HepG2 (cell line): ENCODE data around the gene UPK1A. TPM values are rescaled to one million over a fixed set of nuclear protein-coding genes. Genes with fewer than 3 reads are reported as not detected.

Experiments used
- ATAC-seq: fragments of 200-7000 bp; cut with Tn5 transposase; 3 replicates; pipeline ENCODE4 v1.9.1; 2020; ENCODE audit warnings: mild to moderate bottlenecking, moderate library complexity
- BruUV-seq: library from RNA; stranded (reverse); fragments of 400-500 nt; replicated peaks from 2 replicates; lab custom pipeline; 2021; lab: Mats Ljungman, UMichigan
- CTCF ChIA-PET: fragments of 300-600 bp; formaldehyde crosslinking; extraction: SDS; loops from one replicate; lab custom pipeline; 2021; ENCODE audit warnings: low total read pairs, inconsistent platforms, low intra/inter-chr PET ratio; lab: Yijun Ruan, JAX
- POLR2A ChIA-PET: fragments of 350-600 bp; sonication (Branson Sonifier 250); formaldehyde crosslinking; loops from one replicate; lab custom pipeline; 2020; ENCODE audit warnings: antibody characterized with exemption, inconsistent platforms; lab: Yijun Ruan, JAX
- DNase-seq: peaks from one replicate; pipeline ENCODE4 v3.0.0-alpha.2; 2015; ENCODE audit warnings: low spot score
- FAIRE-seq: peaks from 3 replicates; lab custom pipeline; 2011; peaks lifted over from hg19 to GRCh38; lab: Jason Lieb, UNC
- H2AFZ ChIP-seq: one replicate; pipeline ENCODE4 v1.6.1; 2011; ENCODE audit warnings: low read length, inconsistent platforms
- H3K27ac ChIP-seq: fragments of 300-600 bp; 3 replicates; pipeline ENCODE4 v1.8.0; 2011; ENCODE audit warnings: mixed run types, mild to moderate bottlenecking, mixed read lengths, low read length, inconsistent platforms; ENCODE audit not compliant: insufficient read depth; ENCODE audit errors: extremely low read length
- H3K27me3 ChIP-seq, 2 experiments: fragments of 200-600 bp in 1 of 2; 2 replicates in 1 of 2; 3 replicates in 1 of 2; pipeline versions ENCODE4 v1.6.0 to v1.8.0; 2011; ENCODE audit warnings: low read length in 2 of 2, mild to moderate bottlenecking in 2 of 2, moderate library complexity in 2 of 2, inconsistent platforms in 1 of 2; ENCODE audit not compliant: insufficient read depth in 2 of 2, control insufficient read depth in 1 of 2
- H3K36me3 ChIP-seq, 2 experiments: fragments of 200-600 bp in 1 of 2; replicated peaks in 1 of 2; 2 replicates in 1 of 2; 3 replicates in 1 of 2; pipeline versions ENCODE4 v1.5.1 to v1.8.0; 2011; ENCODE audit warnings: low read length in 2 of 2, inconsistent platforms in 1 of 2; ENCODE audit not compliant: insufficient read depth in 2 of 2, control insufficient read depth in 1 of 2
- H3K4me1 ChIP-seq: 2 replicates; pipeline ENCODE4 v1.5.1; 2012; ENCODE audit warnings: low read length, inconsistent platforms; ENCODE audit not compliant: insufficient read depth
- H3K4me2 ChIP-seq: 2 replicates; pipeline ENCODE4 v1.6.0; 2011; ENCODE audit warnings: low read depth, low read length, inconsistent platforms
- H3K4me3 ChIP-seq, 3 experiments: fragments of 200-600 bp in 1 of 3; sonication (generic), shearing (Covaris generic) in 1 of 3; replicated peaks in 1 of 3; 2 replicates each; pipeline ENCODE4 v1.5.1; 2011 to 2016; ENCODE audit warnings: low read length in 3 of 3, inconsistent platforms in 2 of 3, low read depth in 2 of 3, mild to moderate bottlenecking in 2 of 3, control low read depth in 1 of 3, mixed read lengths in 1 of 3; ENCODE audit not compliant: insufficient read depth in 1 of 3
- H3K79me2 ChIP-seq: one replicate; pipeline ENCODE4 v1.6.1; 2011; ENCODE audit warnings: low read length, inconsistent platforms; ENCODE audit not compliant: insufficient read depth
- H3K9ac ChIP-seq: 2 replicates; pipeline ENCODE4 v1.6.0; 2011; ENCODE audit warnings: mild to moderate bottlenecking, low read depth, low read length, inconsistent platforms; ENCODE audit not compliant: insufficient read depth
- H3K9me3 ChIP-seq: 2 replicates; pipeline ENCODE4 v1.5.1; 2012; ENCODE audit warnings: mild to moderate bottlenecking, low read length
- H4K20me1 ChIP-seq: 2 replicates; pipeline ENCODE4 v1.6.0; 2011; ENCODE audit warnings: inconsistent platforms, mild to moderate bottlenecking, low read length, moderate library complexity; ENCODE audit not compliant: insufficient read depth
- ARNT2 ChIP-seq: sonication (generic); formaldehyde crosslinking; IDR thresholded peaks from 2 replicates; pipeline ENCODE4 v1.8.0; 2022; ENCODE audit warnings: mild to moderate bottlenecking, low read depth, missing genetic modification reagents, moderate library complexity
- BORCS8-MEF2B ChIP-seq: sonication (generic); formaldehyde crosslinking; IDR thresholded peaks from 2 replicates; pipeline ENCODE4 v1.8.0; 2022; ENCODE audit warnings: mild to moderate bottlenecking, missing genetic modification reagents
- CENPX ChIP-seq: sonication (generic); formaldehyde crosslinking; IDR thresholded peaks from 2 replicates; pipeline ENCODE4 v1.9.0; 2021; ENCODE audit warnings: mild to moderate bottlenecking, missing genetic modification reagents, moderate library complexity
- FOXO1 ChIP-seq: sonication (generic); formaldehyde crosslinking; IDR thresholded peaks from 2 replicates; pipeline ENCODE4 v1.4.0; 2020; ENCODE audit warnings: missing genetic modification reagents
- HBP1 ChIP-seq: IDR thresholded peaks from 2 replicates; pipeline ENCODE4 v1.6.1; 2016; ENCODE audit warnings: low read depth, control low read depth
- HHEX ChIP-seq: IDR thresholded peaks from 2 replicates; pipeline ENCODE4 v1.6.1; 2016; ENCODE audit warnings: control low read depth
- ISX ChIP-seq: sonication (generic); formaldehyde crosslinking; conservative IDR thresholded peaks from 2 replicates; pipeline ENCODE4 v1.5.0; 2020; ENCODE audit warnings: missing genetic modification reagents
- MAF1 ChIP-seq: sonication (generic); formaldehyde crosslinking; IDR thresholded peaks from 2 replicates; pipeline ENCODE4 v1.5.0; 2020; ENCODE audit warnings: missing genetic modification reagents, borderline replicate concordance
- MIER2 ChIP-seq: IDR thresholded peaks from 2 replicates; pipeline ENCODE4 v1.6.1; 2016; ENCODE audit warnings: missing biosample characterization, missing genetic modification reagents
- PRDM10 ChIP-seq: sonication (generic); formaldehyde crosslinking; IDR thresholded peaks from 2 replicates; pipeline ENCODE4 v1.4.0; 2020; ENCODE audit warnings: low read depth, missing genetic modification reagents
- RARA ChIP-seq: IDR thresholded peaks from 2 replicates; pipeline ENCODE4 v1.6.1; 2016; ENCODE audit warnings: missing genetic modification reagents, missing compliant biosample characterization
- YEATS2 ChIP-seq: sonication (generic); formaldehyde crosslinking; IDR thresholded peaks from 2 replicates; pipeline ENCODE4 v1.4.0; 2020; ENCODE audit warnings: missing genetic modification reagents, borderline replicate concordance
- ZNF616 ChIP-seq: sonication (generic); formaldehyde crosslinking; IDR thresholded peaks from 2 replicates; pipeline ENCODE4 v1.5.0; 2020; ENCODE audit warnings: low read depth, mild to moderate bottlenecking, missing genetic modification reagents
- ZNF703 ChIP-seq: sonication (generic); formaldehyde crosslinking; IDR thresholded peaks from 2 replicates; pipeline ENCODE4 v1.5.1; 2020; ENCODE audit warnings: missing genetic modification reagents, mild to moderate bottlenecking, moderate library complexity, borderline replicate concordance
- ZNF704 ChIP-seq: sonication (generic); formaldehyde crosslinking; IDR thresholded peaks from 2 replicates; pipeline ENCODE4 v1.8.1; 2023; ENCODE audit warnings: mild to moderate bottlenecking, inconsistent platforms, moderate library complexity, missing genetic modification reagents, borderline replicate concordance
- WGBS: methylation state at CpG from one replicate; pipeline ENCODE4 v1.1.6; 2017; ENCODE audit warnings: low lambda C conversion rate; 5-methylcytosine and 5-hydroxymethylcytosine counted together
- in situ Hi-C: cut with HindIII; loops from 2 replicates; pipeline ENCODE4 v1.10.0; 2017; ENCODE audit warnings: low pct_unique_long_range_greater_than_20kb; ENCODE audit not compliant: extremely low pct_ligation_motif_present
- intact Hi-C: fragments of 100-400 bp; cut with micrococcal nuclease; formaldehyde crosslinking; loops from one replicate; pipeline ENCODE4 v1.10.0; 2022; ENCODE audit not compliant: unreplicated experiment
- polyA plus RNA-seq, 8 experiments: library from polyadenylated mRNA; depleted of rRNA in 3 of 8; stranded (reverse) in 7 of 8; unstranded in 1 of 8; fragments of >200 nt; fragmentation: Illumina TruSeq in 4 of 8; extraction: Trizol in 4 of 8; gene quantifications; 2 replicates each; pipeline versions ENCODE4 v1.2.1 to v1.2.3, GENCODE V29; 2011 to 2016; ENCODE audit warnings: low read depth in 4 of 8, missing spikeins in 1 of 8, mixed read lengths in 1 of 8; ENCODE audit not compliant: insufficient read depth in 1 of 8
- total RNA-seq, 5 experiments: library from RNA; depleted of rRNA; stranded (reverse); fragments of >200 nt; fragmentation: Illumina TruSeq; extraction: Trizol; gene quantifications; 2 replicates each; pipeline ENCODE4 v1.2.3, GENCODE V29; 2016; ENCODE audit warnings: low read depth in 1 of 5
- TF ChIP-seq, protein P1 (sequence below): sonication (generic); formaldehyde crosslinking; conservative IDR thresholded peaks from 2 replicates; pipeline ENCODE4 v1.4.0; 2020; ENCODE audit warnings: mild to moderate bottlenecking, missing genetic modification reagents, moderate library complexity

UPK1A gene
- total and polyA plus RNA-seq, 2 of the 13 experiments (the other 11 are each of a cell fraction or from before 2014, with no cell fraction given): 2.9 TPM; not detected in 1

DNA sequence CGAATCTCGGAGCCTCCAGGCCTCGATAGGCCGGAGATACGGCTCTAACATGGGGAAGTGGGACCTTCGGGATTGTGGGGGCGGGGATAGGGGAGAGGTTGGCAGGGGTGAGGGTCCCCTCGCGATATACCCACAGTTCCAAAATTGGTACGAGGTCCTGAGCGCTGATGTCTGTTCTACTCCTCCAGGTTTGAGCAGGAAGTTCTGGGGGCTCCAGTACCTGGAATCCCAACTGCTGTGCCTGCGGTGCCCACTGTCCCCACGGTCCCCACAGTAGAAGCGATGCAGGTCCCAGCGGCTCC lies 37.0 kb upstream of the UPK1A start:
- Histone ChIP-seq H3K79me2 (peaks cover 10% of the 10 kb centered on the region), H3K4me1 (peaks cover 18% of the 10 kb centered on the region; the same call in 1 of the 2 replicates), H3K27me3 (no peaks in the 10 kb centered on the region; a peak in 1 of 5 replicates), H3K9ac (peak overlapping the region; percentile 91), H3K36me3 (peaks cover 20 to 34% of the 10 kb centered on the region in 2 experiments), H3K9me3 (no peaks in the 10 kb centered on the region), H3K27ac (peak overlapping the region; percentile 60), H4K20me1 (no peaks in the 10 kb centered on the region), H3K4me3 (peak overlapping the region; percentile 88 to 94 (median 88)), H2AFZ (no peak overlapping the region), H3K4me2 (peak overlapping the region; percentile 96)
- in situ Hi-C loops: no loop called here
- no peak for ATAC-seq
- POLR2A ChIA-PET: no interaction called here
- 0% methylated on average over 10 of the region's 15 CpGs for WGBS
- intact Hi-C loops: no loop called here
- DNase-seq: no peak
- BruUV-seq: TSS peak; percentile 75
- no peak for FAIRE-seq
- CTCF ChIA-PET: no interaction called here
- TF ChIP-seq FOXO1 (CRISPR knock-in tag) (no peak), ZNF703 (CRISPR knock-in tag) (no peak), HHEX (CRISPR knock-in tag) (no peak), RARA (CRISPR knock-in tag) (no peak), MIER2 (CRISPR knock-in tag) (no peak), MAF1 (no peak), ISX (CRISPR knock-in tag) (0 out of 2 replicates have a peak, but pooled peaks have one; percentile 5), CENPX (CRISPR knock-in tag) (no peak), ZNF704 (0 out of 2 replicates have a peak, but pooled peaks have one; percentile 2), BORCS8-MEF2B (CRISPR knock-in tag) (no peak; the same call in 1 of the 2 replicates), ARNT2 (no peak), YEATS2 (CRISPR knock-in tag) (no peak), HBP1 (CRISPR knock-in tag) (0 out of 2 replicates have a peak, but pooled peaks have one; percentile 1), PRDM10 (CRISPR knock-in tag) (no peak), ZNF616 (CRISPR knock-in tag) (no peak)
- TF ChIP-seq, protein P1, sequence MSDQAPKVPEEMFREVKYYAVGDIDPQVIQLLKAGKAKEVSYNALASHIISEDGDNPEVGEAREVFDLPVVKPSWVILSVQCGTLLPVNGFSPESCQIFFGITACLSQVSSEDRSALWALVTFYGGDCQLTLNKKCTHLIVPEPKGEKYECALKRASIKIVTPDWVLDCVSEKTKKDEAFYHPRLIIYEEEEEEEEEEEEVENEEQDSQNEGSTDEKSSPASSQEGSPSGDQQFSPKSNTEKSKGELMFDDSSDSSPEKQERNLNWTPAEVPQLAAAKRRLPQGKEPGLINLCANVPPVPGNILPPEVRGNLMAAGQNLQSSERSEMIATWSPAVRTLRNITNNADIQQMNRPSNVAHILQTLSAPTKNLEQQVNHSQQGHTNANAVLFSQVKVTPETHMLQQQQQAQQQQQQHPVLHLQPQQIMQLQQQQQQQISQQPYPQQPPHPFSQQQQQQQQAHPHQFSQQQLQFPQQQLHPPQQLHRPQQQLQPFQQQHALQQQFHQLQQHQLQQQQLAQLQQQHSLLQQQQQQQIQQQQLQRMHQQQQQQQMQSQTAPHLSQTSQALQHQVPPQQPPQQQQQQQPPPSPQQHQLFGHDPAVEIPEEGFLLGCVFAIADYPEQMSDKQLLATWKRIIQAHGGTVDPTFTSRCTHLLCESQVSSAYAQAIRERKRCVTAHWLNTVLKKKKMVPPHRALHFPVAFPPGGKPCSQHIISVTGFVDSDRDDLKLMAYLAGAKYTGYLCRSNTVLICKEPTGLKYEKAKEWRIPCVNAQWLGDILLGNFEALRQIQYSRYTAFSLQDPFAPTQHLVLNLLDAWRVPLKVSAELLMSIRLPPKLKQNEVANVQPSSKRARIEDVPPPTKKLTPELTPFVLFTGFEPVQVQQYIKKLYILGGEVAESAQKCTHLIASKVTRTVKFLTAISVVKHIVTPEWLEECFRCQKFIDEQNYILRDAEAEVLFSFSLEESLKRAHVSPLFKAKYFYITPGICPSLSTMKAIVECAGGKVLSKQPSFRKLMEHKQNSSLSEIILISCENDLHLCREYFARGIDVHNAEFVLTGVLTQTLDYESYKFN (CRISPR knock-in tag): no peak
